HG03135 (cell line): ENCODE results near the gene OR5D13.

ENCODE experiments used
- ATAC-seq: cut with Tn5 transposase; IDR thresholded peaks from one replicate; pipeline ENCODE4 v1.9.1; 2021; ENCODE audit warnings: mild to moderate bottlenecking, moderate library complexity; ENCODE audit not compliant: unreplicated experiment

The OR5D13 gene

GRCh38 chr11:55773138-55773537 is at the start of gene OR5D13:
Gene OR5D13, plus strand, starts transcription at chr11:55773438. Its CDS starts 0 bp downstream, at chr11:55773438.
- ATAC-seq, result no peak

- ATAC-seq, result no peak
Measured at GRCh38 chr11:55726715-55727324, 46.4 kb upstream of the OR5D13 start.

- ATAC-seq, result no peak
Measured at GRCh38 chr11:55732936-55733335, 40.3 kb upstream of the OR5D13 start.

GRCh38 chr11:55791606-55792005 is 18.4 kb downstream of the OR5D13 start:
- ATAC-seq, result no peak

- no peak for ATAC-seq
Measured at GRCh38 chr11:55793321-55793720, 20.1 kb downstream of the OR5D13 start.

GRCh38 chr11:55795256-55795655 is 22.0 kb downstream of the OR5D13 start, which contains the start of gene OR5D14:
Gene OR5D14, plus strand, starts transcription at chr11:55795556. Its CDS starts 0 bp downstream, at chr11:55795556.
- ATAC-seq, result no peak

- no peak for ATAC-seq
Measured at GRCh38 chr11:55806248-55806647, 33.0 kb downstream of the OR5D13 start.

- no peak for ATAC-seq
Measured at GRCh38 chr11:55811067-55811466, 37.8 kb downstream of the OR5D13 start, which contains the start of gene OR5L1. Gene OR5L1, plus strand, starts transcription at chr11:55811367. Its CDS starts 100 bp downstream, at chr11:55811467.

- no peak for ATAC-seq
Measured at GRCh38 chr11:55819330-55819729, 46.1 kb downstream of the OR5D13 start, which contains the start of gene OR5D18. Gene OR5D18, plus strand, starts transcription at chr11:55819630. Its CDS starts 0 bp downstream, at chr11:55819630.
